HEK293T (cell line): ENCODE results near the gene KRTAP10-10.

Experiments
- CTCF ChIA-PET: fragments of 350-600 bp; formaldehyde crosslinking; extraction: SDS; loops from one replicate; lab custom pipeline; 2021; ENCODE audit warnings: antibody characterized with exemption, inconsistent platforms; lab: Yijun Ruan, JAX
- POLR2A ChIA-PET: fragments of 350-600 bp; formaldehyde crosslinking; extraction: SDS; loops from one replicate; lab custom pipeline; 2020; ENCODE audit warnings: antibody characterized with exemption, inconsistent platforms; lab: Yijun Ruan, JAX
- DNase-seq: peaks from one replicate; pipeline ENCODE4 v3.0.0; 2012; ENCODE audit warnings: mixed read lengths; ENCODE audit errors: extremely low spot score
- ARNT ChIP-seq: fragments of 450-650 bp; IDR thresholded peaks from 2 replicates; pipeline ENCODE4 v1.6.1; 2017; ENCODE audit warnings: mild to moderate bottlenecking
- BHLHE40 ChIP-seq: fragments of 450-650 bp; IDR thresholded peaks from 2 replicates; pipeline ENCODE4 v1.6.1; 2016; ENCODE audit warnings: mild to moderate bottlenecking, moderate library complexity, borderline replicate concordance
- CTBP1 ChIP-seq: fragments of 450-650 bp; IDR thresholded peaks from 2 replicates; pipeline ENCODE4 v1.6.1; 2016; ENCODE audit warnings: borderline replicate concordance
- ELF4 ChIP-seq: fragments of 450-650 bp; IDR thresholded peaks from 2 replicates; pipeline ENCODE4 v1.6.1; 2017; ENCODE audit warnings: antibody characterized with exemption
- FOXA1 ChIP-seq: fragments of 450-650 bp; IDR thresholded peaks from 2 replicates; pipeline ENCODE4 v1.6.1; 2016; ENCODE audit warnings: mild to moderate bottlenecking
- FOXK2 ChIP-seq: fragments of 450-650 bp; IDR thresholded peaks from 2 replicates; pipeline ENCODE4 v1.6.1; 2016; ENCODE audit warnings: mild to moderate bottlenecking
- FOXM1 ChIP-seq: fragments of 450-650 bp; IDR thresholded peaks from 2 replicates; pipeline ENCODE4 v1.6.1; 2017; ENCODE audit warnings: mild to moderate bottlenecking, borderline replicate concordance
- HDGF ChIP-seq: fragments of 450-650 bp; IDR thresholded peaks from 2 replicates; pipeline ENCODE4 v1.6.1; 2017; ENCODE audit warnings: antibody characterized with exemption, borderline replicate concordance
- L3MBTL2 ChIP-seq: fragments of 450-650 bp; conservative IDR thresholded peaks from 2 replicates; pipeline ENCODE4 v1.6.1; 2016; ENCODE audit warnings: mild to moderate bottlenecking
- LEF1 ChIP-seq: fragments of 450-650 bp; IDR thresholded peaks from 2 replicates; pipeline ENCODE4 v1.6.1; 2017; ENCODE audit warnings: mild to moderate bottlenecking, borderline replicate concordance
- NFRKB ChIP-seq: fragments of 450-650 bp; IDR thresholded peaks from 2 replicates; pipeline ENCODE4 v1.6.1; 2016; ENCODE audit warnings: mild to moderate bottlenecking, moderate library complexity
- SP1 ChIP-seq: fragments of 450-650 bp; IDR thresholded peaks from 2 replicates; pipeline ENCODE4 v1.6.1; 2017
- SUZ12 ChIP-seq: fragments of 450-650 bp; IDR thresholded peaks from 2 replicates; pipeline ENCODE4 v1.6.1; 2016; ENCODE audit warnings: mild to moderate bottlenecking
- TARDBP ChIP-seq: fragments of 450-650 bp; IDR thresholded peaks from 2 replicates; pipeline ENCODE4 v1.6.1; 2016
- ZNF384 ChIP-seq: fragments of 450-650 bp; IDR thresholded peaks from 2 replicates; pipeline ENCODE4 v1.6.1; 2016
- TF ChIP-seq, protein P1 (sequence below): fragments of 450-650 bp; IDR thresholded peaks from 2 replicates; pipeline ENCODE4 v1.6.1; 2016

Gene KRTAP10-10

DNA sequence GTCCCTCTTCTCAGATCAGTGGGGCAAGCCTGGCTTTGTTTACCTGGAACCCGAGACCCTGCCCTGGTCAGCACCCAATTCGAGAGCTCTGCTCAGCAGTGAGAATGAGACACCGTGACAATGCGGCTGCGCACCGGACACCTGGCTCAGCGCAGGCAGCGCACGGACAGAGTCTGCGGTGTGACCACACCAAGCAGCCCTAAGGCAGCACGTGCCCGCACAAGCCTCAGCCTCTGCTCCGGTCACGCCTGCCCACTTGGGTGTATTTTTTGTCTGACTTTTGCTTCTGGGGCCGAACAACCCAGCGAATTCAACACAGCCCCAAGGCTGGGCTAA is 20.6 kb upstream of the KRTAP10-10 start:
- DNase-seq: no peak
- ChIA-PET POLR2A (no interaction called here), CTCF (no interaction called here)
- TF ChIP-seq LEF1 (no peak), CTBP1 (no peak), FOXK2 (no peak), ARNT (no peak), SUZ12 (no peak), BHLHE40 (no peak), TARDBP (no peak), HDGF (no peak), ZNF384 (no peak), ELF4 (no peak), L3MBTL2 (no peak), NFRKB (no peak), SP1 (no peak), FOXA1 (no peak), FOXM1 (no peak)
- TF ChIP-seq, protein P1, sequence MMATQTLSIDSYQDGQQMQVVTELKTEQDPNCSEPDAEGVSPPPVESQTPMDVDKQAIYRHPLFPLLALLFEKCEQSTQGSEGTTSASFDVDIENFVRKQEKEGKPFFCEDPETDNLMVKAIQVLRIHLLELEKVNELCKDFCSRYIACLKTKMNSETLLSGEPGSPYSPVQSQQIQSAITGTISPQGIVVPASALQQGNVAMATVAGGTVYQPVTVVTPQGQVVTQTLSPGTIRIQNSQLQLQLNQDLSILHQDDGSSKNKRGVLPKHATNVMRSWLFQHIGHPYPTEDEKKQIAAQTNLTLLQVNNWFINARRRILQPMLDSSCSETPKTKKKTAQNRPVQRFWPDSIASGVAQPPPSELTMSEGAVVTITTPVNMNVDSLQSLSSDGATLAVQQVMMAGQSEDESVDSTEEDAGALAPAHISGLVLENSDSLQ: no peak

DNA sequence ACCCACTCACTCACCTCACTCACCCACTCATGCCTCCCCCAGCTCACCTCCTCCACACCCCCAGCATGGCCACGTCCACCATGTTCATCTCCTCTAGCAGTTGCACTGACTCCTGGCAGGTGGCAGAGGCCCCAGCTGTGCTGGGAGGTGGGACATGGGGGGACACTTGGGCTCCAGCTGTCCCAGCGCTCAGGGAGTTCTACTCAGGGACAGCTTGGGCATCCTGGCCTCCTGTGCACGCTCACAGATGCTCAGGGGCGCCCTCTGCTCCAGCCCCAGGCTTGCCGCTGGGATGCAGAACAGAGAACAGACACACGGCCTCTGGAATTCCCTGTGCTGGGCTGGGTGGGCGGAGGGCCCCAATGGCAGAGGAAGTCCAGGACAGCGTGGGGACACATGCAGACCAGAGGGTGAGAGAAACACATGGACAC is 20.1 kb upstream of the KRTAP10-10 start:
- ChIA-PET POLR2A (no interaction called here), CTCF (no interaction called here)
- no peak for DNase-seq
- no peak for TF ChIP-seq FOXK2
- TF ChIP-seq FOXA1: no peak
- no peak for TF ChIP-seq CTBP1
- no peak for TF ChIP-seq SP1
- TF ChIP-seq, protein P1: no peak
- TF ChIP-seq ARNT: no peak
- TF ChIP-seq ELF4: no peak
- TF ChIP-seq SUZ12: no peak
- no peak for TF ChIP-seq BHLHE40

DNA sequence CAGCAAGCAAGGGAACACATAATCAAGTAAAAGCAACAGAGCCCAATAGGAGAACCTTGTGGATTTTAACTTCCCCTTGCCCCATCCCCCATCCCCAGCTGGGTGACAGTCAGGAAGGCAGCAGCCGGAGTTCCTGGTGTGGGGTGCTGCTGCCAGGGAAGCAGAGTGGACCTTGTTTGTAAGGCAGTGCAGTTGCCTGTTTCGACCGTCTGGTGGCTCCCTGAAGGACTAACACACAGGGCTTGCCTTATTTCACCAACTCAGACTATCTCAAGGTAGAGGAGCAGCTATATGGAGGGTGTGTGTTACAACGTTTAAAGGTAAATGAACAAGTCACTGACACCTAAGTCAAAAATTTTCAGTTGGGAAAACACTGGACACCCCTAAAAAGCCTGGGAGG is 18.7 kb upstream of the KRTAP10-10 start:
- CTCF ChIA-PET: no interaction called here
- TF ChIP-seq FOXA1 (no peak), SUZ12 (no peak), SP1 (no peak)
- no peak for DNase-seq
- POLR2A ChIA-PET: no interaction called here

DNA sequence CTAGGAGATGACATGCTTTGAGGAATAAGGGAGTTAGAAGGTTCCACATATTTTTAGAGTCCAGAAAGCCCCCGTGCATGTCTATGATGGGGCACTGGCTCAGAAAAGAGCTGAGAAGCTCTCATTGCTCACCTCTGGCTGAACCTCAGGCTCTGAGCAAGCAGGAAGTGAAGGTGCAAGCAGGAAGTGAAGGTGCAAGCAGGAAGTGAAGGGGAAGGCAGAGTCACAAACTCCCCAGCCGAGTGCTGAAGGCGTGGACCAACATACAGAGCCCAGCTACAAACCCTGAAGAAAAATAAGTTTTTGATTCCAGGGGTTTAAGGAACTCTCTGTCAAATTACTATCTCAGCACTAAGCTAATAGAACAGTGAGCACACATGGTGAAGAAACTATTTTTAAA is 18.2 kb upstream of the KRTAP10-10 start:
- no peak for DNase-seq
- ChIA-PET POLR2A (no interaction called here), CTCF (no interaction called here)
- TF ChIP-seq, protein P1: no peak

DNA sequence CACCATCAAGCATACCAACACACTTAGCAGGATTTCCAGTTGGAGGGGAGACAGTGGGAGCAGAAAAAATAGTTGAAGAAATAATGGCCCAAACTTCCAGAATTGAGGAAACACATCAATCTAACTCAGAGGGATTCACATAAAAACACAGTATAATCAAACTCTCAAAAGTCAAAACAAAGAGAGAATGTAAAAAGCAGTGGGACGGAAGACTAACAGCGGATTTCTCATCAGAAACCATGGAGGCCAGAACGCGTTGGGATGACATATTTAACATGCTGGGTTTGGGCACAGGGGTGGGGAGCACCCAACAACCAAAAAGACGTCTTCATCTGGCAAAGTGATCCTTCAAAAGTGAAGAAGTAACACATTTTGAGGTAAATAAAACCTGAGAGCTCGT is 17.3 kb upstream of the KRTAP10-10 start:
- DNase-seq: no peak
- ChIA-PET POLR2A (no interaction called here), CTCF (no interaction called here)
- TF ChIP-seq TARDBP: no peak
- TF ChIP-seq NFRKB: no peak
- TF ChIP-seq CTBP1: no peak
- TF ChIP-seq LEF1: no peak
- no peak for TF ChIP-seq SUZ12
- TF ChIP-seq FOXK2: no peak
- TF ChIP-seq, protein P1: no peak
- no peak for TF ChIP-seq ARNT
- no peak for TF ChIP-seq HDGF
- no peak for TF ChIP-seq ZNF384
- TF ChIP-seq FOXM1: no peak
- no peak for TF ChIP-seq L3MBTL2
- no peak for TF ChIP-seq BHLHE40
- no peak for TF ChIP-seq SP1

DNA sequence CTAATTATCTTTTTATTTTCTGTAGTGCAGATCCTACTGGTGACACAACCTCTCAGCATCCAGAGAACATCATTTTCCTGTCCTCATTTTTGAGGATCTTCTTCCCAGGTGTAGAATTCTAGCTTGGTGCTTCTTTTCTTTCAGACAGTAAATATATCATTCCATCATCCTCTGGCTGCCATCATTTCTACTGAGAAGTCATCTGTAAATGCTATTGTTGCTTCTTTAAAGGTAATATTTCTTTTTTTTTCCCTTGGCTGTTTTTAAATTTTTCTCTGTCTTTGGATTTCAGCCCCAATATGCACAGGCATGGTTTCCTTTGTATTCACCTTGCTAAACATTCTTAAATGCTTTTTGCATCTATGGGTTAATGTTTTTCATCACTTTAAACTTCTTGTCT is 13.6 kb upstream of the KRTAP10-10 start:
- POLR2A ChIA-PET: no interaction called here
- no peak for DNase-seq
- CTCF ChIA-PET: no interaction called here
- TF ChIP-seq, protein P1: no peak
- TF ChIP-seq ELF4: no peak
- TF ChIP-seq NFRKB: no peak
- TF ChIP-seq ZNF384: no peak
- no peak for TF ChIP-seq FOXA1
- no peak for TF ChIP-seq HDGF
- no peak for TF ChIP-seq SUZ12
- no peak for TF ChIP-seq ARNT
- no peak for TF ChIP-seq L3MBTL2
- TF ChIP-seq CTBP1: no peak
- TF ChIP-seq TARDBP: no peak
- no peak for TF ChIP-seq LEF1
- TF ChIP-seq FOXM1: no peak
- no peak for TF ChIP-seq FOXK2
- no peak for TF ChIP-seq BHLHE40
- no peak for TF ChIP-seq SP1
